MM.1S (cell line): ENCODE data around the gene ARL15.

Source experiments
- DNase-seq: peaks from one replicate; pipeline ENCODE4 v3.0.0-alpha.2; 2015
- H2AFZ ChIP-seq: fragments of 300-600 bp; sonication (generic); 2 replicates; pipeline ENCODE4 v1.6.0; 2016; ENCODE audit warnings: antibody characterized with exemption, low read length
- H3F3A ChIP-seq: fragments of 300-600 bp; sonication (generic); 2 replicates; pipeline ENCODE4 v1.6.1; 2016; ENCODE audit warnings: mild to moderate bottlenecking, antibody characterized with exemption, low read length, moderate library complexity, mixed read lengths; ENCODE audit not compliant: insufficient read depth
- H3K27ac ChIP-seq: fragments of 300-600 bp; sonication (generic); 2 replicates; pipeline ENCODE4 v1.5.1; 2016; ENCODE audit warnings: mild to moderate bottlenecking, low read length
- H3K27me3 ChIP-seq: fragments of 300-600 bp; sonication (generic); replicated peaks from 2 replicates; pipeline ENCODE4 v1.6.0; 2016; ENCODE audit warnings: low read length; ENCODE audit not compliant: insufficient read depth
- H3K36me3 ChIP-seq: fragments of 300-600 bp; sonication (generic); replicated peaks from 2 replicates; pipeline ENCODE4 v1.6.1; 2016; ENCODE audit warnings: mild to moderate bottlenecking, low read length, mixed read lengths; ENCODE audit not compliant: insufficient read depth
- H3K4me1 ChIP-seq: fragments of 300-600 bp; sonication (generic); 2 replicates; pipeline ENCODE4 v1.6.1; 2016; ENCODE audit warnings: low read length, mixed read lengths
- H3K4me2 ChIP-seq: fragments of 300-600 bp; sonication (generic); 2 replicates; pipeline ENCODE4 v1.6.0; 2016; ENCODE audit warnings: low read depth, low read length
- H3K4me3 ChIP-seq: fragments of 300-600 bp; sonication (generic); 2 replicates; pipeline ENCODE4 v1.5.1; 2016; ENCODE audit warnings: low read length, mixed read lengths
- H3K79me2 ChIP-seq: fragments of 300-600 bp; sonication (generic); 2 replicates; pipeline ENCODE4 v1.6.1; 2016; ENCODE audit warnings: mixed run types, low read length, mixed read lengths
- H3K9ac ChIP-seq: fragments of 300-600 bp; sonication (generic); 2 replicates; pipeline ENCODE4 v1.6.1; 2016; ENCODE audit warnings: low read length, mixed read lengths
- H3K9me2 ChIP-seq: fragments of 300-600 bp; sonication (generic); replicated peaks from 2 replicates; pipeline ENCODE4 v1.6.1; 2016; ENCODE audit warnings: mild to moderate bottlenecking, low read length, mixed read lengths; ENCODE audit not compliant: insufficient read depth
- H3K9me3 ChIP-seq: fragments of 300-600 bp; sonication (generic); replicated peaks from 2 replicates; pipeline ENCODE4 v1.6.1; 2016; ENCODE audit warnings: mild to moderate bottlenecking, low read length, mixed read lengths; ENCODE audit not compliant: insufficient read depth
- H4K20me1 ChIP-seq: fragments of 300-600 bp; sonication (generic); 2 replicates; pipeline ENCODE4 v1.6.1; 2016; ENCODE audit warnings: mild to moderate bottlenecking, low read length, moderate library complexity, mixed read lengths; ENCODE audit not compliant: insufficient read depth
- EZH2 ChIP-seq: fragments of 300-600 bp; sonication (generic); optimal IDR thresholded peaks from 2 replicates; pipeline ENCODE3; 2017; ENCODE audit warnings: low read depth, mild to moderate bottlenecking, antibody characterized with exemption, low read length, mixed read lengths
- EZH2phosphoT487 ChIP-seq: fragments of 300-600 bp; sonication (generic); IDR thresholded peaks from 2 replicates; pipeline ENCODE4 v1.6.1; 2018; ENCODE audit warnings: antibody characterized with exemption, low read length
- TF ChIP-seq, protein P1 (sequence below): fragments of 300-600 bp; sonication (generic); IDR thresholded peaks from 2 replicates; pipeline ENCODE4 v1.5.1; 2016; ENCODE audit warnings: antibody characterized with exemption, low read length, mixed read lengths

The ARL15 gene

DNA sequence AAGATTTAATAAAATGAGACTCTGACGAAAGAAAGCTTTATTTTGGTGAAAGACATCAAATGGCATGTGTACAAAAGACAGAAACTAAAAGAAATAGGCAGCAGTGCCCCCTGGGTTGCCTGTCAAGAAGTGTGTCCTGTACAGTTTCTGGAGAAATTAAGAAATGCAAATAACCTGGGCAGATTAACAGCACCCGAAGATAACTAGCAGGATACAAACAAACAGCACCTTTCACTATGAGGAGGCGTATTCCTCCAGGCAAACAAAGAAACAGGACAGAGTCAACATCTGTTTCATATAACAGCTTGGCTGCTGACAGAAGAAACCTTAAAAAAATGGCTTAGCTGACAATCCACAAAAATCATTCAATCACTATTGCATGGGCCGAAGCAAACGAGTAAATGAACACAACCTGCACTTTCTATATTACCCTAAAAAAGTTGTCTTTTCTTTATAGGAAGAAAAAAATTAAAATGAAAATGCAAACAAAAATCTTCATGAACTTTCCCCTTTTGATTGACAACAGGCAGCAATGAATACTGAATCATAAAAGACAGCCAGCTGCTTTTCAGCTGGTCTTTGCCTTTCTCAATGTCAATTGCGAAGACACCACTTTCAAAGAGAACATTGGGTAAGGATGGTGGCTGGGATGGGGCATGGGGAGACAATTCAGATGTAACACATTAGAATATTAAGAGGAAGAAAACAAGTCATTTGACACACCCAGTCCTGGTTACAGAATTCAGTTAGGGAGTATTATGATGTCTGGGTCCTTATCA lies 162.1 kb downstream of the ARL15 start:
- no peak overlapping the region for H3K4me3 ChIP-seq
- H3K9me2 ChIP-seq = no peaks in the 10 kb centered on the region
- H3K9ac ChIP-seq = no peak overlapping the region
- H4K20me1 ChIP-seq = no peaks in the 10 kb centered on the region
- no peaks in the 10 kb centered on the region for H3K27me3 ChIP-seq
- no peak overlapping the region for H3K27ac ChIP-seq
- H3K9me3 ChIP-seq = no peaks in the 10 kb centered on the region
- H2AFZ ChIP-seq = no peak overlapping the region
- H3K4me2 ChIP-seq = no peak overlapping the region
- no peaks in the 10 kb centered on the region for H3K79me2 ChIP-seq
- DNase-seq = no peak
- H3K36me3 ChIP-seq = no peaks in the 10 kb centered on the region
- TF ChIP-seq EZH2phosphoT487 (no peak), EZH2 (no peak)
- TF ChIP-seq, protein P1, sequence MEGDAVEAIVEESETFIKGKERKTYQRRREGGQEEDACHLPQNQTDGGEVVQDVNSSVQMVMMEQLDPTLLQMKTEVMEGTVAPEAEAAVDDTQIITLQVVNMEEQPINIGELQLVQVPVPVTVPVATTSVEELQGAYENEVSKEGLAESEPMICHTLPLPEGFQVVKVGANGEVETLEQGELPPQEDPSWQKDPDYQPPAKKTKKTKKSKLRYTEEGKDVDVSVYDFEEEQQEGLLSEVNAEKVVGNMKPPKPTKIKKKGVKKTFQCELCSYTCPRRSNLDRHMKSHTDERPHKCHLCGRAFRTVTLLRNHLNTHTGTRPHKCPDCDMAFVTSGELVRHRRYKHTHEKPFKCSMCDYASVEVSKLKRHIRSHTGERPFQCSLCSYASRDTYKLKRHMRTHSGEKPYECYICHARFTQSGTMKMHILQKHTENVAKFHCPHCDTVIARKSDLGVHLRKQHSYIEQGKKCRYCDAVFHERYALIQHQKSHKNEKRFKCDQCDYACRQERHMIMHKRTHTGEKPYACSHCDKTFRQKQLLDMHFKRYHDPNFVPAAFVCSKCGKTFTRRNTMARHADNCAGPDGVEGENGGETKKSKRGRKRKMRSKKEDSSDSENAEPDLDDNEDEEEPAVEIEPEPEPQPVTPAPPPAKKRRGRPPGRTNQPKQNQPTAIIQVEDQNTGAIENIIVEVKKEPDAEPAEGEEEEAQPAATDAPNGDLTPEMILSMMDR = no peak
- no peaks in the 10 kb centered on the region for H3K4me1 ChIP-seq
- no peaks in the 10 kb centered on the region for H3F3A ChIP-seq

DNA sequence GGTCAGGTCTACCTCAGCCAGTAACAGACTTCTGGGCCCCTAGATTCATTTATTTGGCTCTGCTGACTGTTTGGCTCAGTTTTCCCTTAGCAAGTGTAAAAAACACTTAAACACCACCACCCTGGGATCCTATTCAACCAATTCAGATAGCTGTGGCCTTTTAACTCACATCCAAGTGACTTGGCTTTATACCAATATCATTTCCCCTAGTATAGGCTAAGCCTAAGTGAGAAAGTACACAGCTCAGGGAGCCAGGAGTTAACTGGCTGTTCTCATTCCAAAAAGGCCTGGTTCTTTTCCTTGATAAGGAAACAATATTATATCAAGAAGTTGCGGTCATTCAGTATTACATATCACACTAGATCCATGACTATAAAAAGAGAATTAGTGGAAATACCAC lies 163.5 kb downstream of the ARL15 start:
- Histone ChIP-seq H3F3A (no peaks in the 10 kb centered on the region), H3K9me2 (no peaks in the 10 kb centered on the region), H3K27me3 (no peaks in the 10 kb centered on the region), H3K27ac (no peak overlapping the region), H3K4me2 (no peak overlapping the region), H3K36me3 (no peaks in the 10 kb centered on the region), H4K20me1 (no peaks in the 10 kb centered on the region), H2AFZ (no peak overlapping the region), H3K79me2 (no peaks in the 10 kb centered on the region), H3K9ac (no peak overlapping the region), H3K4me3 (no peak overlapping the region), H3K9me3 (no peaks in the 10 kb centered on the region), H3K4me1 (no peaks in the 10 kb centered on the region)
- no peak for DNase-seq
- TF ChIP-seq EZH2 = no peak
- TF ChIP-seq EZH2phosphoT487 = no peak
- TF ChIP-seq, protein P1 = no peak

DNA sequence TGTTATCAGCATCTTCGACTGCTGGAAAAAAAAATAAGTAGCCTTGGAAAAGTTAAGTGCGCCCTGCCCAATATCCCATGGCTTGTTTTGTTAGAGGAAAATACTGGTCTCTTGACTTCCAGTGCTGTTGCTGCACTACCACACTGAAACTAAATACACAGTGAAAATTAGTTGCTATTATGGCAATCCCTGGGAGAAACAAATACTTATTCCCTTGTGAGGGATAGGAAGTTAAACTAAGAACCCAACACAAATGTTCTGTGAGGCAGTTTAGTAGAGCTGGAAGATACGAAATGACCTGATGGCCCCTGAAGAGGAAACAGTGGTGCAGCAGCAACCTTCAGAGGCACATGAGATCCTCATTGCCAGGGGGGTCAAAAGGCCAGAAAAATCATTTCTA lies 164.0 kb downstream of the ARL15 start:
- no peaks in the 10 kb centered on the region for H4K20me1 ChIP-seq
- no peaks in the 10 kb centered on the region for H3K9me2 ChIP-seq
- H3K9me3 ChIP-seq = no peaks in the 10 kb centered on the region
- no peak for TF ChIP-seq EZH2
- TF ChIP-seq, protein P1 = no peak
- TF ChIP-seq EZH2phosphoT487 = no peak
- no peak overlapping the region for H3K27ac ChIP-seq
- no peak for DNase-seq
- H2AFZ ChIP-seq = no peak overlapping the region
- H3K4me2 ChIP-seq = no peak overlapping the region
- H3K36me3 ChIP-seq = no peaks in the 10 kb centered on the region
- no peaks in the 10 kb centered on the region for H3K27me3 ChIP-seq
- H3K4me1 ChIP-seq = no peaks in the 10 kb centered on the region
- no peak overlapping the region for H3K9ac ChIP-seq
- no peak overlapping the region for H3K4me3 ChIP-seq
- no peaks in the 10 kb centered on the region for H3K79me2 ChIP-seq
- H3F3A ChIP-seq = no peaks in the 10 kb centered on the region
